HCT116 (cell line): Measurements from ENCODE around the gene REG1A.

Source experiments
- POLR2AphosphoS5 ChIP-seq: IDR thresholded peaks from 2 replicates; pipeline ENCODE4 v1.6.1; 2011; ENCODE audit warnings: mild to moderate bottlenecking, low read depth, low read length, moderate library complexity
- SIN3A ChIP-seq: IDR thresholded peaks from 2 replicates; pipeline ENCODE4 v1.6.1; 2012; ENCODE audit warnings: low read depth
- TF ChIP-seq, protein P1 (sequence below), 3 experiments: fragments of 200-600 bp in 1 of 3; sonication (generic) in 1 of 3; IDR thresholded peaks in 2 of 3; conservative IDR thresholded peaks in 1 of 3; 2 replicates each; pipeline ENCODE4 v1.5.1; 2012 to 2017; ENCODE audit warnings: low read depth in 2 of 3, low read length in 2 of 3, antibody characterized with exemption in 1 of 3, borderline replicate concordance in 1 of 3, control low read depth in 1 of 3, mild to moderate bottlenecking in 1 of 3, mixed read lengths in 1 of 3, mixed run types in 1 of 3, moderate library complexity in 1 of 3; ENCODE audit not compliant: insufficient read depth in 1 of 3

DNA sequence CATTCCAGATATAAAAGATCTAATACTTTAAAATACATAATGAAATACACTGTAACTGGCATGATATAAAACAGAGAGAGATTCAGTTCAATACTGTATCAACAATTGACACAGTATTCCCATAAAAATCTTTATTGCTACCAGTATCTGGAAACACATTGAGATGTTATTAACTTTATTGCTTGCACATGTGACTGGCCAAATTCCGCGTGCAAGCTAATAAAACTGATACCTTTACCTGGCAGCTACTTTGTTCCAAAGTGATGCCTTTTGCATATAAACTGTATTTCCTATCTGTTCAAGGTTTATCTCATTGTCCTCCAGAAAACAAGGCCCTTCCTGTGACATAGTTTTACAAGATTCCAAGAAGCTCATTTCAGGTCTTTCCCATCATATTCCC lies 17.1 kb upstream of the REG1A start:
- TF ChIP-seq, protein P1, sequence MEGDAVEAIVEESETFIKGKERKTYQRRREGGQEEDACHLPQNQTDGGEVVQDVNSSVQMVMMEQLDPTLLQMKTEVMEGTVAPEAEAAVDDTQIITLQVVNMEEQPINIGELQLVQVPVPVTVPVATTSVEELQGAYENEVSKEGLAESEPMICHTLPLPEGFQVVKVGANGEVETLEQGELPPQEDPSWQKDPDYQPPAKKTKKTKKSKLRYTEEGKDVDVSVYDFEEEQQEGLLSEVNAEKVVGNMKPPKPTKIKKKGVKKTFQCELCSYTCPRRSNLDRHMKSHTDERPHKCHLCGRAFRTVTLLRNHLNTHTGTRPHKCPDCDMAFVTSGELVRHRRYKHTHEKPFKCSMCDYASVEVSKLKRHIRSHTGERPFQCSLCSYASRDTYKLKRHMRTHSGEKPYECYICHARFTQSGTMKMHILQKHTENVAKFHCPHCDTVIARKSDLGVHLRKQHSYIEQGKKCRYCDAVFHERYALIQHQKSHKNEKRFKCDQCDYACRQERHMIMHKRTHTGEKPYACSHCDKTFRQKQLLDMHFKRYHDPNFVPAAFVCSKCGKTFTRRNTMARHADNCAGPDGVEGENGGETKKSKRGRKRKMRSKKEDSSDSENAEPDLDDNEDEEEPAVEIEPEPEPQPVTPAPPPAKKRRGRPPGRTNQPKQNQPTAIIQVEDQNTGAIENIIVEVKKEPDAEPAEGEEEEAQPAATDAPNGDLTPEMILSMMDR (IDR thresholded peaks at IDR 0.05 in 2 of 3, conservative IDR thresholded peaks at IDR 0.05 in 1 of 3; ENCODE audit: borderline replicate concordance in 1 of 3, insufficient read depth in 1 of 3, low read depth in 2 of 3, low read length in 2 of 3): no peak
- TF ChIP-seq SIN3A (no peak), POLR2AphosphoS5 (no peak)
